GM15510 (cell line): ENCODE results near the gene CDH23.

Source experiments
- POLR2A ChIP-seq: IDR thresholded peaks from 3 replicates; pipeline ENCODE4 v1.6.1; 2011; ENCODE audit warnings: borderline replicate concordance; ENCODE audit not compliant: insufficient read length; ENCODE audit errors: extremely low read depth

The CDH23 gene

GRCh38 chr10:71396711-71397295 is at the start of gene CDH23:
Gene CDH23, plus strand, starts transcription at chr10:71396920. Its CDS starts 42,912 bp downstream, at chr10:71439832.
- no peak for TF ChIP-seq POLR2A

GRCh38 chr10:71347587-71348395 is 48.9 kb upstream of the CDH23 start:
- no peak for TF ChIP-seq POLR2A

- TF ChIP-seq POLR2A = no peak
Observed at GRCh38 chr10:71348850-71349249, 47.9 kb upstream of the CDH23 start.

GRCh38 chr10:71349406-71349805 is 47.3 kb upstream of the CDH23 start:
- TF ChIP-seq POLR2A = no peak

GRCh38 chr10:71351087-71351486 is 45.6 kb upstream of the CDH23 start:
- TF ChIP-seq POLR2A = no peak

GRCh38 chr10:71351628-71352319 is 44.9 kb upstream of the CDH23 start:
- TF ChIP-seq POLR2A = no peak

GRCh38 chr10:71353639-71354038 is 43.1 kb upstream of the CDH23 start:
- no peak for TF ChIP-seq POLR2A

GRCh38 chr10:71354776-71355175 is 41.9 kb upstream of the CDH23 start:
- TF ChIP-seq POLR2A = no peak

GRCh38 chr10:71355886-71356285 is 40.8 kb upstream of the CDH23 start:
- no peak for TF ChIP-seq POLR2A

GRCh38 chr10:71357792-71358265 is 38.9 kb upstream of the CDH23 start:
- no peak for TF ChIP-seq POLR2A

GRCh38 chr10:71358277-71358676 is 38.4 kb upstream of the CDH23 start:
- no peak for TF ChIP-seq POLR2A

- TF ChIP-seq POLR2A = no peak
Observed at GRCh38 chr10:71359364-71360046, 37.2 kb upstream of the CDH23 start.

- TF ChIP-seq POLR2A = no peak
Observed at GRCh38 chr10:71360735-71361134, 36.0 kb upstream of the CDH23 start.

GRCh38 chr10:71361581-71361980 is 35.1 kb upstream of the CDH23 start:
- TF ChIP-seq POLR2A = no peak

- TF ChIP-seq POLR2A = no peak
Observed at GRCh38 chr10:71362141-71362540, 34.6 kb upstream of the CDH23 start.
